Ishikawa (cell line): ENCODE measurements around the gene BSG.

Experiments
- CREB1 ChIP-seq: IDR thresholded peaks from 2 replicates; pipeline ENCODE4 v1.6.1; 2012; ENCODE audit warnings: low read depth
- EP300 ChIP-seq: IDR thresholded peaks from 2 replicates; pipeline ENCODE4 v1.6.1; 2012; ENCODE audit warnings: borderline replicate concordance
- USF1 ChIP-seq: IDR thresholded peaks from 2 replicates; pipeline ENCODE4 v1.6.1; 2012

DNA sequence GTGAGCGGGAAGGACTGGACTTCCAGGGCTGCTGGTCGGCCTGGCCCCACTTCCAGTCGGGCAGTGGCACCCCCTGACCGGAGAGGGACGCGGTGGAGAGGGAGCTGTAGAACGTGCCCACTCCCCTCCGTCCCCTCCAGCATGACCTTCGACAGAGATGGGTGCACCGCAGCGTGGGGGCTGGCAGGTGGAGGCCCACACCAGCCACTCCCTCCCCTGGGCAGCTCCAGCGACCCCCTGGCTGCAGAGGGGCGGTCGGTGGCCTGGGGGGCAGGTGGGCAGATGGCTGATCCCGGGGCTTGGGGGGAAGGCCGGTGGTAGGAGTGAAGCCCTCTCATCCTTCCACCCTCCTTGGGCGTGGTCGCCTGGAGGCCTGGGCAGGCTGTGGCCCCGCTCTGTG is 19.7 kb downstream of the BSG start:
- no peak for TF ChIP-seq USF1
- no peak for TF ChIP-seq EP300
- no peak for TF ChIP-seq CREB1
